K562 (cell line): ENCODE results near the gene CABP2. TPM values are rescaled to one million over a fixed set of nuclear protein-coding genes. Genes with fewer than 3 reads are reported as not detected.

Experiments
- ARID3B ChIP-seq: fragments of 250-450 bp; sonication (Bioruptor Pico); IDR thresholded peaks from 2 replicates; pipeline ENCODE4 v1.4.0; 2020; ENCODE audit warnings: borderline replicate concordance
- DIDO1 ChIP-seq: fragments of 450-650 bp; IDR thresholded peaks from 2 replicates; pipeline ENCODE4 v1.6.1; 2016; ENCODE audit warnings: low read depth, missing biosample characterization, missing genetic modification characterization
- ELF2 ChIP-seq: fragments of 250-450 bp; sonication (Bioruptor Pico); IDR thresholded peaks from 2 replicates; pipeline ENCODE4 v1.5.0; 2021; ENCODE audit warnings: mild to moderate bottlenecking
- HNRNPUL1 ChIP-seq: fragments of 200-400 bp; formaldehyde crosslinking; IDR thresholded peaks from 2 replicates; pipeline ENCODE4 v1.6.1; 2017; ENCODE audit warnings: low read length
- MCM5 ChIP-seq: fragments of 450-650 bp; IDR thresholded peaks from 2 replicates; pipeline ENCODE4 v1.6.1; 2016; ENCODE audit warnings: low read depth
- PRDM10 ChIP-seq: fragments of 450-650 bp; IDR thresholded peaks from 2 replicates; pipeline ENCODE4 v1.6.1; 2018; ENCODE audit not compliant: partially characterized antibody
- UBTF ChIP-seq, 2 experiments: IDR thresholded peaks; 2 replicates each; pipeline ENCODE4 v1.6.1; 2012; ENCODE audit warnings: improper control_type of control experiment in 2 of 2, low read depth in 2 of 2, low read length in 2 of 2, borderline replicate concordance in 1 of 2
- ZFP30 ChIP-seq: fragments of 250-450 bp; sonication (Bioruptor Pico); IDR thresholded peaks from 2 replicates; pipeline ENCODE4 v1.8.0; 2022; ENCODE audit warnings: moderate library complexity, mild to moderate bottlenecking, inconsistent platforms, borderline replicate concordance
- ZNF175 ChIP-seq: fragments of 200-800 bp; sonication (Bioruptor generic); IDR thresholded peaks from 2 replicates; pipeline ENCODE4 v1.6.1; 2016; ENCODE audit warnings: low read depth, mild to moderate bottlenecking, missing genetic modification characterization, missing compliant biosample characterization
- ZNF512 ChIP-seq: IDR thresholded peaks from 2 replicates; pipeline ENCODE4 v1.6.1; 2016; ENCODE audit warnings: missing genetic modification characterization, missing compliant biosample characterization
- polyA plus RNA-seq, 8 experiments: library from polyadenylated mRNA; depleted of rRNA in 4 of 8; stranded (reverse) in 5 of 8; unstranded in 3 of 8; fragments of >200 nt; fragmentation: Nextera tagmentation in 2 of 8; fragmentation: Illumina TruSeq in 1 of 8; extraction: Ambion mirVana in 2 of 8; extraction: Trizol in 1 of 8; gene quantifications; 2 replicates each; pipeline versions ENCODE4 v1.2.1 to v1.2.3, GENCODE V29; 2011 to 2014; ENCODE audit warnings: inconsistent platforms in 1 of 8, missing spikeins in 1 of 8
- total RNA-seq, 7 experiments: library from RNA; depleted of rRNA in 6 of 7; stranded (reverse); fragments of >200 nt in 6 of 7; fragmentation: Illumina TruSeq in 2 of 7; extraction: Trizol in 2 of 7; gene quantifications; 2 replicates each; pipeline versions ENCODE4 v1.2.1 to v1.2.3, GENCODE V29; 2011 to 2021; ENCODE audit warnings: low replicate concordance in 1 of 7
- TF ChIP-seq, protein P1 (sequence below): fragments of 250-450 bp; sonication (Bioruptor Pico); IDR thresholded peaks from 2 replicates; pipeline ENCODE4 v1.4.0; 2020; ENCODE audit warnings: mild to moderate bottlenecking, moderate library complexity, borderline replicate concordance
- TF ChIP-seq, protein P2 (sequence below): fragments of 200-800 bp; sonication (Bioruptor generic); IDR thresholded peaks from 2 replicates; pipeline ENCODE4 v1.6.1; 2017; ENCODE audit warnings: missing genetic modification characterization, missing compliant biosample characterization

The CABP2 gene
- total and polyA plus RNA-seq, 9 of the 15 experiments (the other 6 are each of a cell fraction or from before 2014, with no cell fraction given): not detected

DNA sequence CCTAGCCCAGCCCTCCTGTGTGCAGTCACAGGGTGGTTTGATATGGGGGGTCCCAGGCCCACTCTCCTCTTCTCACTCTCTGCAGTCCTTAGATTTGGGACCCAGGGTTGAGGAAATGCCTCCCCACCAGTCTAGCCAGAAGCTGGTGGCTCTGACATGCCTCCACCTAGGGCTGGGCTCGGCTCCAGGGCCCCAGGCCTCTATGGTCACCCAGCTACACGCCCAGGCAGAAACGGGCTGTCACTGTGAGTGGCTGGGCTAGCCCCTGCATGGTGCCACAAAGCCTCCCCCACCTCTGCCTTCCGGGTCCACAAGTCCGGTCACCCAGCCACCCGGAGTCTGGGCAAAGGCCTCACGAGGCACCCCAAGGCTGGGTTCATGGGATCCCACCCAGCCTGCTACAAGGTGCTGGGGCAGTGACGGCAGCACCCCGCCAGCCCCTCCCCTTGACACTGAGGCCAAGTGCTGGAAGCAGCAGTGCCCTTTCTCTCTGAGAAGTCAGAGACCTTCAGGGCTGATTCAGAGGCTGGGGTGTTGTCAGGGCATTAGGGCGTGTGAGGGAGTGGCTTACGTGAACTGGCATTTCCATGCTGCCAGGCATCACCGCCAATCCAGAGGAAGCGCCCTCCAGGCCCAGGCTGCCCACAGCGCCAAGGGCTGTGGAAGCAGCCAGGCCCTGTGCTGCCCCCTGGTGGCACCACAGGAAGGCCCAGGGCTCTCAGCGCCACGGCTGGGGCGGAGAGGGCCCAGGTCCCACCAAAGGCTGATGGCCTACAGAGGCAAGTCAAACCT is 17.4 kb downstream of the CABP2 start (continued):
- no peak for TF ChIP-seq PRDM10
- TF ChIP-seq ELF2: no peak
- no peak for TF ChIP-seq MCM5
- TF ChIP-seq, protein P1, sequence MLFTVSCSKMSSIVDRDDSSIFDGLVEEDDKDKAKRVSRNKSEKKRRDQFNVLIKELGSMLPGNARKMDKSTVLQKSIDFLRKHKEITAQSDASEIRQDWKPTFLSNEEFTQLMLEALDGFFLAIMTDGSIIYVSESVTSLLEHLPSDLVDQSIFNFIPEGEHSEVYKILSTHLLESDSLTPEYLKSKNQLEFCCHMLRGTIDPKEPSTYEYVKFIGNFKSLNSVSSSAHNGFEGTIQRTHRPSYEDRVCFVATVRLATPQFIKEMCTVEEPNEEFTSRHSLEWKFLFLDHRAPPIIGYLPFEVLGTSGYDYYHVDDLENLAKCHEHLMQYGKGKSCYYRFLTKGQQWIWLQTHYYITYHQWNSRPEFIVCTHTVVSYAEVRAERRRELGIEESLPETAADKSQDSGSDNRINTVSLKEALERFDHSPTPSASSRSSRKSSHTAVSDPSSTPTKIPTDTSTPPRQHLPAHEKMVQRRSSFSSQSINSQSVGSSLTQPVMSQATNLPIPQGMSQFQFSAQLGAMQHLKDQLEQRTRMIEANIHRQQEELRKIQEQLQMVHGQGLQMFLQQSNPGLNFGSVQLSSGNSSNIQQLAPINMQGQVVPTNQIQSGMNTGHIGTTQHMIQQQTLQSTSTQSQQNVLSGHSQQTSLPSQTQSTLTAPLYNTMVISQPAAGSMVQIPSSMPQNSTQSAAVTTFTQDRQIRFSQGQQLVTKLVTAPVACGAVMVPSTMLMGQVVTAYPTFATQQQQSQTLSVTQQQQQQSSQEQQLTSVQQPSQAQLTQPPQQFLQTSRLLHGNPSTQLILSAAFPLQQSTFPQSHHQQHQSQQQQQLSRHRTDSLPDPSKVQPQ (CRISPR knock-in tag): no peak
- TF ChIP-seq HNRNPUL1: no peak
- TF ChIP-seq UBTF (IDR thresholded peaks at IDR 0.05; ENCODE audit: borderline replicate concordance in 1 of 2, low read depth in 2 of 2, low read length in 2 of 2): no peak
- TF ChIP-seq, protein P2, sequence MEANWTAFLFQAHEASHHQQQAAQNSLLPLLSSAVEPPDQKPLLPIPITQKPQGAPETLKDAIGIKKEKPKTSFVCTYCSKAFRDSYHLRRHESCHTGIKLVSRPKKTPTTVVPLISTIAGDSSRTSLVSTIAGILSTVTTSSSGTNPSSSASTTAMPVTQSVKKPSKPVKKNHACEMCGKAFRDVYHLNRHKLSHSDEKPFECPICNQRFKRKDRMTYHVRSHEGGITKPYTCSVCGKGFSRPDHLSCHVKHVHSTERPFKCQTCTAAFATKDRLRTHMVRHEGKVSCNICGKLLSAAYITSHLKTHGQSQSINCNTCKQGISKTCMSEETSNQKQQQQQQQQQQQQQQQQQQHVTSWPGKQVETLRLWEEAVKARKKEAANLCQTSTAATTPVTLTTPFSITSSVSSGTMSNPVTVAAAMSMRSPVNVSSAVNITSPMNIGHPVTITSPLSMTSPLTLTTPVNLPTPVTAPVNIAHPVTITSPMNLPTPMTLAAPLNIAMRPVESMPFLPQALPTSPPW (CRISPR knock-in tag): peak; percentile 51
- TF ChIP-seq ARID3B: 0 out of 2 replicates have a peak, but pooled peaks have one; percentile 72
- no peak for TF ChIP-seq DIDO1 (tag)
- TF ChIP-seq ZNF175 (CRISPR knock-in tag): no peak
- TF ChIP-seq ZFP30 (CRISPR knock-in tag): no peak
- TF ChIP-seq ZNF512: no peak
